ENCODE results near the gene OR10H2. TPM values are rescaled to one million over a fixed set of nuclear protein-coding genes. Genes with fewer than 3 reads are reported as not detected.
"Not testable (repeated sequence)": the region's sequence is repeated elsewhere in the genome, so short reads cannot be mapped to it uniquely, and the experiment has no call there.

Gene OR10H2
- total RNA-seq, 1 donor from 2014 or later: not detected

DNA sequence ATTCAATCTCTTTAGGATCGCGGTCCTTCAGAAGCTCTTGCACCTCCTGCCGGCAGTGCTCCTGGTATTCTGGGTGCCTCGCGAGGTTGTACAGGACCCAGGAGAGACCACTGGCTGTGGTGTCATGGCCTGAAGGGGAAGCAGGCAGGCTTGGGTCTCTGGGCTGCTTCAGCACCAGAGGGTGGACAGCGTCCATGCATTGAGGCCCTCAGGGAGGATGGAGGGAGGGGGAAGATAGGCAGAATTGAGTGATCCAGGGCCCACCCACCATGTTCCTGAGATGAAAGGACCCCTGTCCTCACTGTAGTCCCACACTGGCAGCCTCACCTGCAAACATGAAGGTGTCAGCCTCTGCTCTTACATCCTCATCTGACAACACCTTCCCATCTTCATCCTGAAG lies 41.8 kb downstream of the OR10H2 start:
- intact Hi-C loops (cut with micrococcal nuclease): no loop called here

DNA sequence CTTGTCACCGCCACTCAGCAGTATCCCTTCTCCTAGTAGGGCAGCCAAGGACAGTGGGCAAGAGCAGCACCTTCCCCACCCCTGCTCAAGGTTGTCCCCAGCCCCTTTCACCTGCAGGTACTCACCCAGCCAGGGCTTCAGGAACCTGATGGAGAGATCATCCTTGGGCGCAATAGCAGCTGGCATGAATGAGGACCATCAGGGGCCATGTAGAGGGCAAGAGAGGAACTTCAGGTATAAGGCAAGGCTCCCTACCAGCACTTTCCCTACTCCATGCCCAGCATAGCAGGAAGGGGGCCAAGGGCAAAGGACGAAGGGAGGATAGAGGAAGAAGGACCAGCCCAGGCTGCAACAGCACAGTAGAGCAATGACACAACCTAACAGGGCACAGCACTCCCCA lies 46.3 kb downstream of the OR10H2 start:
- intact Hi-C loops (cut with micrococcal nuclease): not testable (repeated sequence)

DNA sequence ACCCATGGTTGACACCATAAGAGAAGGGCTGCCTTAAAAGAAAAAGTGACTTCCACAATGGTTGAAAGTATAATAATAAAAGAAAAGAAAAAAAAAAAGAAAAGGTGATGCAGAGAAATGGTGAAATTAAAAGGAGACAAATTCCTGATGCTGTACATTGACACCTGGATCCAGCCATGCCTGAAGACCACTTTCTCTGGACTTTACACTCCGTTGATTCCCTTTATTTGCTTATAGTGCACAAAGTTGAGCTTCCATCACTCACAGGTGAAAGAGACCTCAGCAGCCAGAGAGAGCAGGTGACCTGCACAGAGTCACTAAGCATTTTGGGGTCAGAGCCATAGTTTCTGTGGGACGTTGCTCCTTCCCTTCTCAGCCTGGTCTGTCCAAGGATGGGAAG lies 47.4 kb downstream of the OR10H2 start:
- intact Hi-C loops (cut with micrococcal nuclease): no loop called here

DNA sequence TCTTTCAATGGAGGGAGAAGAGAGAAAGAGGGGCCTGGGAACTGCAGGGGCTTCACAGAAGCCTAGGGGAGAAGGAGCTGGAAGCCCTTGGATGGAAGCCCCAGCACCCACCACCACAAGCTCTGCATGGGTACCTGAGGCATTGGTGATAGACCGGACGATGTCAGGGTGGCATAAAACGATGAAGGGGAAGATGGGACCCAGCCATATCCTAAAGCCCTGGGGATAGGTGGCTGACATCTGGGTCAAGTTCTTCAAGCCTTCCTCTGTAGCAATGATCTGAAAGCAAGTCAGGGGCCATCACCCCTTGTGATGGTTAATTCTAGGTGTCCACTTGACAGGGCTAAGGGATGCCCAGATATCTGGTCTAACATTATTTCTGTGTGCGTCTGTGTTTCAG lies 48.4 kb downstream of the OR10H2 start:
- intact Hi-C loops (cut with micrococcal nuclease): no loop called here

DNA sequence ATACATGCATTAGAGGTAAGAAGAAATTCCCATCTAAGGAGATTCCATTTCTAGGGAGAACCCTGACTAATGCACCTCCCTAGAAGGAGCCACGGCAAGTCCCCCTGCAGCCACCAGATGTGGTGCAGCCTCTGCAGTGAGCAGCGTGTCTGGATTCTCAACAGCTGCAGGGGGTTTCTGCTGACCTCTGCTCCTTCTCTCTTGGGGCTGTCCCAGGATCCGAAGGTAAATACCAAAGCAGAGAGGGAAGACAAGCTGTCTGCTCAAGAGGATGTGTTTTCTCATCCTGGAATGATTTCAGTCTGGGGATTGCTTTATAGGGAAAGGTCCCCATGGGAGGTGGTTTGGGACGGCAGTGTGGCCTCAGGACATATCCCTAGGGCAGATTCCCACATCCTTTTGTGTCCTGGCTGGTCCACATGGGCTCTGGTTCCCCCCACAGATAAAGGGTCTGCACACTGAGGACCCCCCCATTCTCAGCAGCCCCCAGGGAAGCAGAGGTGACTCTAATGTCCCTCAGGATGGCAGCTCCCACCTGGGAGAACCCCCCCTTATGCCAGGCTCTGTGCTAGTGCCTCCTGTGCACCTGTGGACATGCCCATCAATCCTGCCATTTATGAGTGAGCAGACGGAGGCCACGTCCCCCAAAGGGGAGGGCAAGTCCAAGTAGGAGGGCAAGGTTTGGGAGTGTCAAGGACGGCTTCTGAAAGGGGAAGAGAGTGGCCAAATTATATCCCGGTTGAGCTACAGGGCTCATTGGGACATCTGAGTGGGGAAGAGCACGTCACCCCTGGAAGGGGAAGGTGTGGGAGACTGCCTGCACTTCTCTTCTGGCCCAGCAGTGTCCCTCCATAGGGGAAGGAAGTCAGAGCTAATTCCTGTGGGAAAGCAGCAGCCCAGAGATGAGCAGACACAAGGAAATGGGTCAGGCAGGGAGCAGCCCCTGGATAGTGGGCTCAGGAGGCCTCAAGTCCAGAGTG lies 49.5 kb downstream of the OR10H2 start:
- intact Hi-C loops (cut with micrococcal nuclease): no loop called here

Other genes with a start within 250 kb of the OR10H2 start
- 0.25 and 0.34 TPM in 2 replicates for gene PGLYRP2, start 248.5 kb upstream of the OR10H2 start, total RNA-seq
- gene CYP4F22, start 219.5 kb upstream of the OR10H2 start, total RNA-seq: 0.41 and 0.49 TPM in 2 replicates
- not detected in 2 replicates for gene CYP4F8, start 112.8 kb upstream of the OR10H2 start, total RNA-seq
- 0.05 TPM in 1 of 2 replicates, not detected in the other for gene CYP4F3, start 87.1 kb upstream of the OR10H2 start, total RNA-seq
- gene CYP4F12, start 54.9 kb upstream of the OR10H2 start, total RNA-seq: not detected in 2 replicates
- not detected in 2 replicates for gene OR10H3, start 10.0 kb downstream of the OR10H2 start, total RNA-seq
- not detected in 2 replicates for gene OR10H5, start 59.6 kb downstream of the OR10H2 start, total RNA-seq
- 0.05 TPM in 1 of 2 replicates, not detected in the other for gene OR10H1, start 87.6 kb downstream of the OR10H2 start, total RNA-seq
- not detected in 2 replicates for gene CYP4F2, start 170.1 kb downstream of the OR10H2 start, total RNA-seq
- gene CYP4F11, start 206.5 kb downstream of the OR10H2 start, total RNA-seq: not detected in 2 replicates
- not detected in 2 replicates for gene OR10H4, start 221.0 kb downstream of the OR10H2 start, total RNA-seq

Measured in T-helper 1 cell treated with Interleukin-12 subunit alpha and Interleukin-12 subunit beta and Interleukin-4 antibody, amounts not matched to agents 30 ng/mL and 1 ng/mL, for 36 hours (primary cell).